ENCODE data around the gene SNRPB. TPM values are rescaled to one million over a fixed set of nuclear protein-coding genes. Genes with fewer than 3 reads are reported as not detected.
A peak's percentile ranks its signal among the peaks of the same experiment; 100 is the strongest.

SNRPB gene
- 177 and 193 TPM in 2 replicates for total RNA-seq (ENCODE audit: low replicate concordance)
- long read RNA-seq, transcript SNRPB-201 (7 exons, 1,154 nt): major isoform, 67 of 76 reads
- long read RNA-seq, partial matches to known transcripts: 2 of 76 reads
- long read RNA-seq, other reads (novel, unspliced or antisense): 3 of 76 reads

GRCh38 chr20:2470423-2471193 lies at the start of gene SNRPB:
Gene SNRPB, minus strand, starts transcription at chr20:2470789. Its CDS starts 99 bp downstream, at chr20:2470690.
- H3K9me3 Mint-ChIP-seq: no peaks in the 10 kb centered on the region
- peak within 1 kb of the TSS; percentile 99 for H3K4me3 Mint-ChIP-seq
- H3K27ac Mint-ChIP-seq: peak within 1 kb of the TSS; percentile 96
- peaks cover 31% of the 10 kb centered on the region for H3K36me3 Mint-ChIP-seq
- TF ChIP-seq CTCF (conservative IDR thresholded peaks at IDR 0.05): no peak
- peaks cover 28% of the 10 kb centered on the region for H3K4me1 Mint-ChIP-seq (ENCODE audit: unreplicated experiment)
- peak; percentile 96 for DNase-seq (ENCODE audit: extremely low spot score, unreplicated experiment)
- no peaks in the 10 kb centered on the region for H3K27me3 Mint-ChIP-seq

- Mint-ChIP-seq H3K27ac (no peak overlapping the region), H3K9me3 (no peaks in the 10 kb centered on the region), H3K27me3 (peaks cover 45% of the 10 kb centered on the region), H3K4me1 (ENCODE audit: unreplicated experiment) (peaks cover 7% of the 10 kb centered on the region), H3K4me3 (no peak overlapping the region), H3K36me3 (no peaks in the 10 kb centered on the region)
- no peak for DNase-seq (ENCODE audit: extremely low spot score, unreplicated experiment)
- no peak for TF ChIP-seq CTCF (conservative IDR thresholded peaks at IDR 0.05)
Measured at GRCh38 chr20:2519115-2519809, 48.7 kb upstream of the SNRPB start.

GRCh38 chr20:2518558-2518957 lies 48.0 kb upstream of the SNRPB start:
- no peak for TF ChIP-seq CTCF (conservative IDR thresholded peaks at IDR 0.05)
- no peaks in the 10 kb centered on the region for H3K9me3 Mint-ChIP-seq
- H3K27ac Mint-ChIP-seq: no peak overlapping the region
- no peaks in the 10 kb centered on the region for H3K36me3 Mint-ChIP-seq
- H3K4me3 Mint-ChIP-seq: no peak overlapping the region
- DNase-seq (ENCODE audit: extremely low spot score, unreplicated experiment): no peak
- H3K27me3 Mint-ChIP-seq: peaks cover 47% of the 10 kb centered on the region
- H3K4me1 Mint-ChIP-seq (ENCODE audit: unreplicated experiment): peaks cover 7% of the 10 kb centered on the region

- H3K27me3 Mint-ChIP-seq: peaks cover 52% of the 10 kb centered on the region
- no peak overlapping the region for H3K4me3 Mint-ChIP-seq
- TF ChIP-seq CTCF (conservative IDR thresholded peaks at IDR 0.05): no peak
- H3K4me1 Mint-ChIP-seq (ENCODE audit: unreplicated experiment): peaks cover 7% of the 10 kb centered on the region
- no peaks in the 10 kb centered on the region for H3K9me3 Mint-ChIP-seq
- H3K27ac Mint-ChIP-seq: no peak overlapping the region
- DNase-seq (ENCODE audit: extremely low spot score, unreplicated experiment): no peak
- H3K36me3 Mint-ChIP-seq: no peaks in the 10 kb centered on the region
Measured at GRCh38 chr20:2518096-2518495, 47.5 kb upstream of the SNRPB start.

GRCh38 chr20:2516399-2516798 lies 45.8 kb upstream of the SNRPB start:
- Mint-ChIP-seq H3K9me3 (no peaks in the 10 kb centered on the region), H3K27me3 (peaks cover 55% of the 10 kb centered on the region), H3K27ac (no peak overlapping the region), H3K36me3 (no peaks in the 10 kb centered on the region), H3K4me1 (ENCODE audit: unreplicated experiment) (peaks cover 4% of the 10 kb centered on the region), H3K4me3 (no peak overlapping the region)
- TF ChIP-seq CTCF (conservative IDR thresholded peaks at IDR 0.05): no peak
- DNase-seq (ENCODE audit: extremely low spot score, unreplicated experiment): no peak

All from type B pancreatic cell (in vitro differentiated cells).